OCI-LY7 (cell line): ENCODE data around the gene POC5. TPM values are rescaled to one million over a fixed set of nuclear protein-coding genes. Genes with fewer than 3 reads are reported as not detected.

Source experiments
- BruUV-seq: library from RNA; stranded (reverse); fragments of 400-500 nt; replicated peaks from 2 replicates; lab custom pipeline; 2021; lab: Mats Ljungman, UMichigan
- CTCF ChIA-PET: fragments of 300-600 bp; sonication (Branson Sonifier 250); formaldehyde crosslinking; loops from one replicate; lab custom pipeline; 2022; ENCODE audit warnings: antibody characterized with exemption; ENCODE audit not compliant: unreplicated experiment; lab: Charles Lee
- POLR2A ChIA-PET: fragments of 300-600 bp; sonication (Branson Sonifier 250); formaldehyde crosslinking; loops from one replicate; lab custom pipeline; 2022; ENCODE audit warnings: antibody characterized with exemption; lab: Charles Lee
- DNase-seq: peaks from one replicate; pipeline ENCODE4 v3.0.0-alpha.2; 2015; ENCODE audit warnings: low spot score
- H2AFZ ChIP-seq: fragments of 200-600 bp; sonication (generic), shearing (Covaris generic); 2 replicates; pipeline ENCODE4 v1.6.1; 2014; ENCODE audit warnings: mild to moderate bottlenecking, antibody characterized with exemption, low read length, moderate library complexity
- H3K27ac ChIP-seq: fragments of 200-600 bp; sonication (generic); 2 replicates; pipeline ENCODE4 v1.5.1; 2014; ENCODE audit warnings: mixed run types, low read depth, mild to moderate bottlenecking, moderate library complexity, low read length, inconsistent platforms; ENCODE audit not compliant: poor library complexity, severe bottlenecking
- H3K36me3 ChIP-seq: fragments of 200-600 bp; sonication (generic); 2 replicates; pipeline ENCODE4 v1.6.1; 2014; ENCODE audit warnings: mild to moderate bottlenecking, antibody characterized with exemption, low read length, moderate library complexity, mixed read lengths; ENCODE audit not compliant: insufficient read depth
- H3K4me1 ChIP-seq: fragments of 200-600 bp; sonication (generic); 2 replicates; pipeline ENCODE4 v1.5.1; 2014; ENCODE audit warnings: mild to moderate bottlenecking, low read length; ENCODE audit not compliant: insufficient read depth, poor library complexity, severe bottlenecking
- H3K4me2 ChIP-seq: fragments of 200-600 bp; sonication (generic); 2 replicates; pipeline ENCODE4 v1.6.1; 2014; ENCODE audit warnings: mild to moderate bottlenecking, low read length
- H3K4me3 ChIP-seq: fragments of 200-600 bp; sonication (generic); 2 replicates; pipeline ENCODE4 v1.5.1; 2014; ENCODE audit warnings: mild to moderate bottlenecking, low read depth, low read length; ENCODE audit not compliant: poor library complexity, severe bottlenecking
- H3K79me2 ChIP-seq: fragments of 200-600 bp; sonication (generic); 2 replicates; pipeline ENCODE4 v1.6.1; 2016; ENCODE audit warnings: low read depth, mild to moderate bottlenecking, low read length, moderate library complexity, mixed read lengths; ENCODE audit not compliant: insufficient read depth
- H3K9me2 ChIP-seq: fragments of 200-600 bp; sonication (generic); 2 replicates; pipeline ENCODE4 v1.6.1; 2016; ENCODE audit warnings: mild to moderate bottlenecking, low read length, mixed read lengths; ENCODE audit not compliant: insufficient read depth
- H3K9me3 ChIP-seq: fragments of 200-600 bp; sonication (generic); 2 replicates; pipeline ENCODE4 v1.6.1; 2014; ENCODE audit warnings: mild to moderate bottlenecking, mixed run types, low read length, mixed read lengths
- H4K20me1 ChIP-seq: fragments of 200-600 bp; sonication (generic); 2 replicates; pipeline ENCODE4 v1.6.1; 2014; ENCODE audit warnings: mild to moderate bottlenecking, antibody characterized with exemption, low read length, moderate library complexity, mixed read lengths; ENCODE audit not compliant: insufficient read depth
- EZH2phosphoT487 ChIP-seq: fragments of 200-600 bp; sonication (generic); IDR thresholded peaks from 2 replicates; pipeline ENCODE4 v1.6.1; 2018; ENCODE audit warnings: low read depth, borderline replicate concordance, mild to moderate bottlenecking, mixed run types, antibody characterized with exemption, low read length, moderate library complexity, mixed read lengths
- intact Hi-C: fragments of 100-400 bp; cut with micrococcal nuclease; formaldehyde crosslinking; loops from one replicate; pipeline ENCODE4 v1.10.0; 2022; ENCODE audit not compliant: unreplicated experiment
- total RNA-seq, 2 experiments: library from RNA; depleted of rRNA in 1 of 2; stranded (reverse); fragments of >200 nt in 1 of 2; shearing (Covaris generic) in 1 of 2; gene quantifications; 2 replicates each; pipeline ENCODE4 v1.2.3, GENCODE V29; 2014 to 2022
- TF ChIP-seq, protein P1 (sequence below): fragments of 200-600 bp; sonication (generic); conservative IDR thresholded peaks from 2 replicates; pipeline ENCODE4 v1.5.1; 2014; ENCODE audit warnings: mild to moderate bottlenecking, antibody characterized with exemption, low read length, moderate library complexity, mixed read lengths

Gene POC5
- total RNA-seq, 2 experiments from 2014 or later: 20.5 to 29.4 TPM

DNA sequence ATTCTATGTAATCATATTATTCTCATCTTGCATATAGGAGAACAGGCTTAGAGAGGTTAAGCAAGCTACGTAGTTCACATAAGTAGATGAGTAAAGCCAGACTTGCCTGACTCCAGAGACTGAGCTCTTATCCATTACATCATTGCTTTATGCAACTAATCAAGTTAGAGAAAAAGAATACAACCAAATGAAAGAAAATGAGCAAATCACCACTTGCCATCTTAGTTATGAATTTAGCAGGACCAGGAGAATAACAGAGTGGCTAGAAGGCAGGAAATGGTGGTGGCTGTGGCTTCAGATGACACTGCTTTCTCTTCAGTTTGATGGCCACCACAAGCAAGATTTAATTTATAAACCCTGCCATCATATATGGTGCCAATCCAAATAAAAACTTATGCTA lies 26.6 kb downstream of the POC5 start:
- intact Hi-C loops: no loop called here

DNA sequence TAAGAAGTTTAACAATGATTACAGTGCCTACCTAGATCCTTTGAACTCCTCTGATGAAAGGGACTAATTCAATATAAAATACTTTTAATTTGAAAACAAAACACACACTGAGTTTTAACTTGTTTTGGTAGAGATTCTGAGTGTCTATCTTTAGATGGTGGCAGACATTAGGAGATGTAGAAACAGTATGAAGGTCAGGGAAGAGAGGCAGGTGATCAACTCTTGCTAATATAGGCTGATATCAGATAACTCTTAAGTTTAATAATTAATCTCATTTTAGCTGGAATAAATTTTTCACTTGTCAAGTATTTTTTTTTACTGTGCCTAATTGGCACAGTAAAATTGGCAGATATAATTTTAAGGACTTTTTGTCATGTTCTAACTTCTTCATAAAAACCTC lies 30.8 kb downstream of the POC5 start:
- intact Hi-C loops: loop anchor here (10.0 kb wide), 2 partner anchors 322 to 922 kb away; partner anchors contain the start of genes GFM2 and NSA2
- ChIA-PET POLR2A (no interaction called here), CTCF (no interaction called here)
- H3K79me2 ChIP-seq: no peaks in the 10 kb centered on the region
- no peaks in the 10 kb centered on the region for H3K9me2 ChIP-seq
- H2AFZ ChIP-seq: no peak overlapping the region
- no peak overlapping the region for H3K27ac ChIP-seq
- no peak overlapping the region for H3K4me3 ChIP-seq
- no peak overlapping the region for H3K4me2 ChIP-seq
- H4K20me1 ChIP-seq: no peaks in the 10 kb centered on the region
- BruUV-seq: no TSS peak
- DNase-seq: no peak
- H3K9me3 ChIP-seq: no peaks in the 10 kb centered on the region
- H3K36me3 ChIP-seq: peaks cover 79% of the 10 kb centered on the region
- no peaks in the 10 kb centered on the region for H3K4me1 ChIP-seq
- TF ChIP-seq, protein P1, sequence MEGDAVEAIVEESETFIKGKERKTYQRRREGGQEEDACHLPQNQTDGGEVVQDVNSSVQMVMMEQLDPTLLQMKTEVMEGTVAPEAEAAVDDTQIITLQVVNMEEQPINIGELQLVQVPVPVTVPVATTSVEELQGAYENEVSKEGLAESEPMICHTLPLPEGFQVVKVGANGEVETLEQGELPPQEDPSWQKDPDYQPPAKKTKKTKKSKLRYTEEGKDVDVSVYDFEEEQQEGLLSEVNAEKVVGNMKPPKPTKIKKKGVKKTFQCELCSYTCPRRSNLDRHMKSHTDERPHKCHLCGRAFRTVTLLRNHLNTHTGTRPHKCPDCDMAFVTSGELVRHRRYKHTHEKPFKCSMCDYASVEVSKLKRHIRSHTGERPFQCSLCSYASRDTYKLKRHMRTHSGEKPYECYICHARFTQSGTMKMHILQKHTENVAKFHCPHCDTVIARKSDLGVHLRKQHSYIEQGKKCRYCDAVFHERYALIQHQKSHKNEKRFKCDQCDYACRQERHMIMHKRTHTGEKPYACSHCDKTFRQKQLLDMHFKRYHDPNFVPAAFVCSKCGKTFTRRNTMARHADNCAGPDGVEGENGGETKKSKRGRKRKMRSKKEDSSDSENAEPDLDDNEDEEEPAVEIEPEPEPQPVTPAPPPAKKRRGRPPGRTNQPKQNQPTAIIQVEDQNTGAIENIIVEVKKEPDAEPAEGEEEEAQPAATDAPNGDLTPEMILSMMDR: no peak
- TF ChIP-seq EZH2phosphoT487: no peak

More for the DNA sequence above, 26.6 kb downstream of the POC5 start:
- H3K79me2 ChIP-seq: no peaks in the 10 kb centered on the region
- H3K27ac ChIP-seq: no peak overlapping the region
- no peak for DNase-seq
- ChIA-PET CTCF (no interaction called here), POLR2A (interaction anchor here (1.3 kb wide), 1 partner anchor 16 kb away, joined by 3 read pairs; no protein-coding TSS in a partner anchor)
- no peaks in the 10 kb centered on the region for H3K4me1 ChIP-seq
- no TSS peak for BruUV-seq
- H3K4me2 ChIP-seq: no peak overlapping the region
- no peaks in the 10 kb centered on the region for H3K9me2 ChIP-seq
- no peak for TF ChIP-seq EZH2phosphoT487
- TF ChIP-seq, protein P1: no peak
- no peaks in the 10 kb centered on the region for H3K9me3 ChIP-seq
- peaks cover 91% of the 10 kb centered on the region for H3K36me3 ChIP-seq
- no peaks in the 10 kb centered on the region for H4K20me1 ChIP-seq
- H2AFZ ChIP-seq: no peak overlapping the region
- no peak overlapping the region for H3K4me3 ChIP-seq

DNA sequence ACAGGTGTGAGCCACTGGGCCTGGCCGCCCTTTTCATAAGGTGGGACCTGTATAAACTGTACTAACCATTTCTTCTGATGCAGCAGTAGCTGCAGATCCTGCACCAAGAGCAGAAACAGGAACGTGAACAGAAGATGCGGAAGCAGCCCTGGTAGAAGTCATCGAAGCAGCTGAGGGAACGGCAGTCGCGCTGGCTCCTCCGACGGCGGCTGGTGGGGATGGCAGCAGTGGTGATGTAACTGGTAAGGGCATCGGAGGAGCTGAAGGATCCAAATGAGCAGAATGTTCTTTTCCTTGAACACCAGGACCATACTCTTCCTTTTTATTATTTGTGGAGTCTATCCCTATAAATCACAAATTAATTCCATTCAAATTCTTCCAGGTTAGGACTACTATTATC lies 32.1 kb downstream of the POC5 start:
- Histone ChIP-seq H4K20me1 (peaks cover 5% of the 10 kb centered on the region; the same call in 1 of the 2 replicates), H3K36me3 (peaks cover 73% of the 10 kb centered on the region), H3K27ac (no peak overlapping the region), H2AFZ (no peak overlapping the region), H3K9me3 (no peaks in the 10 kb centered on the region), H3K4me3 (no peak overlapping the region), H3K79me2 (no peaks in the 10 kb centered on the region), H3K4me1 (no peaks in the 10 kb centered on the region), H3K4me2 (no peak overlapping the region), H3K9me2 (no peaks in the 10 kb centered on the region)
- CTCF ChIA-PET: no interaction called here
- intact Hi-C loops: loop anchor here (10.0 kb wide), 2 partner anchors 320 to 920 kb away; partner anchors contain the start of genes GFM2 and NSA2
- POLR2A ChIA-PET: no interaction called here
- no peak for TF ChIP-seq EZH2phosphoT487
- TF ChIP-seq, protein P1: no peak
- BruUV-seq: no TSS peak
- DNase-seq: no peak
